Type B pancreatic cell (in vitro differentiated cells): ENCODE measurements around the gene HPSE. TPM values are rescaled to one million over a fixed set of nuclear protein-coding genes. Genes with fewer than 3 reads are reported as not detected.

ENCODE experiments used
- DNase-seq: peaks from one replicate; pipeline ENCODE4 v3.0.0; 2021; ENCODE audit warnings: mixed read lengths; ENCODE audit not compliant: unreplicated experiment; ENCODE audit errors: extremely low spot score
- H3K27ac Mint-ChIP-seq: 2 replicates; pipeline ENCODE4 v1.8.0; 2021; ENCODE audit warnings: mild to moderate bottlenecking, mixed read lengths
- H3K27me3 Mint-ChIP-seq: 2 replicates; pipeline ENCODE4 v1.8.0; 2021; ENCODE audit warnings: mixed read lengths
- H3K36me3 Mint-ChIP-seq: 2 replicates; pipeline ENCODE4 v1.8.0; 2021; ENCODE audit warnings: mixed read lengths
- H3K4me1 Mint-ChIP-seq: one replicate; pipeline ENCODE4 v1.8.0; 2021; ENCODE audit warnings: mixed read lengths; ENCODE audit not compliant: unreplicated experiment
- H3K4me3 Mint-ChIP-seq: 2 replicates; pipeline ENCODE4 v1.8.0; 2021; ENCODE audit warnings: mild to moderate bottlenecking, mixed read lengths
- H3K9me3 Mint-ChIP-seq: 2 replicates; pipeline ENCODE4 v1.8.0; 2021; ENCODE audit warnings: mixed read lengths
- total RNA-seq: library from RNA; stranded (reverse); gene quantifications from 2 replicates; pipeline ENCODE4 v1.2.1, GENCODE V29; 2021; ENCODE audit warnings: low replicate concordance
- TF ChIP-seq, protein P1 (sequence below): fragments of 200-600 bp; sonication (generic); conservative IDR thresholded peaks from 2 replicates; pipeline ENCODE4 v1.5.0; 2021; ENCODE audit warnings: antibody characterized with exemption, mild to moderate bottlenecking

HPSE gene
- total RNA-seq, 1 donor from 2014 or later: 17.6 TPM

DNA sequence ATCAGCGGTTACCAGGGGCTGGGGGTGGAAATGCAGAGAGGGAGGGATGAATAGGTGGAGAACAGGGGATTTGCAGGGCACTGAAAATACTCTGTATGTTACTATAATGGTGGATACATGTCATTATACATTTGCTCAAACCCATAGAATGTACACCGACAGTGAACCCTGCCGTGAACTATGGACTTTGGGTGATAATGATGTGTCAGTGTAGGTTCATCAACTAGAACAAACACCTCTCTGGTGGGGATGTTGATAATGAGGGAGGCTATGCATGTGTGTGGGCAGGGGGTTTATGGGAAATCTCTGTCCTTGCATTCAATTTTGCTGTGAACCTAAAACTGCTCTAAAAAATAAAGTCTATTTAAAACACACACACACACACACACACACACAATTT, 11.5 kb downstream of the HPSE start:
- TF ChIP-seq, protein P1, sequence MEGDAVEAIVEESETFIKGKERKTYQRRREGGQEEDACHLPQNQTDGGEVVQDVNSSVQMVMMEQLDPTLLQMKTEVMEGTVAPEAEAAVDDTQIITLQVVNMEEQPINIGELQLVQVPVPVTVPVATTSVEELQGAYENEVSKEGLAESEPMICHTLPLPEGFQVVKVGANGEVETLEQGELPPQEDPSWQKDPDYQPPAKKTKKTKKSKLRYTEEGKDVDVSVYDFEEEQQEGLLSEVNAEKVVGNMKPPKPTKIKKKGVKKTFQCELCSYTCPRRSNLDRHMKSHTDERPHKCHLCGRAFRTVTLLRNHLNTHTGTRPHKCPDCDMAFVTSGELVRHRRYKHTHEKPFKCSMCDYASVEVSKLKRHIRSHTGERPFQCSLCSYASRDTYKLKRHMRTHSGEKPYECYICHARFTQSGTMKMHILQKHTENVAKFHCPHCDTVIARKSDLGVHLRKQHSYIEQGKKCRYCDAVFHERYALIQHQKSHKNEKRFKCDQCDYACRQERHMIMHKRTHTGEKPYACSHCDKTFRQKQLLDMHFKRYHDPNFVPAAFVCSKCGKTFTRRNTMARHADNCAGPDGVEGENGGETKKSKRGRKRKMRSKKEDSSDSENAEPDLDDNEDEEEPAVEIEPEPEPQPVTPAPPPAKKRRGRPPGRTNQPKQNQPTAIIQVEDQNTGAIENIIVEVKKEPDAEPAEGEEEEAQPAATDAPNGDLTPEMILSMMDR: no peak
- Mint-ChIP-seq H3K27ac (peak overlapping the region; percentile 32), H3K9me3 (no peaks in the 10 kb centered on the region), H3K4me3 (no peak overlapping the region), H3K27me3 (no peaks in the 10 kb centered on the region), H3K36me3 (peaks cover 3% of the 10 kb centered on the region), H3K4me1 (no peaks in the 10 kb centered on the region)
- DNase-seq: no peak

DNA sequence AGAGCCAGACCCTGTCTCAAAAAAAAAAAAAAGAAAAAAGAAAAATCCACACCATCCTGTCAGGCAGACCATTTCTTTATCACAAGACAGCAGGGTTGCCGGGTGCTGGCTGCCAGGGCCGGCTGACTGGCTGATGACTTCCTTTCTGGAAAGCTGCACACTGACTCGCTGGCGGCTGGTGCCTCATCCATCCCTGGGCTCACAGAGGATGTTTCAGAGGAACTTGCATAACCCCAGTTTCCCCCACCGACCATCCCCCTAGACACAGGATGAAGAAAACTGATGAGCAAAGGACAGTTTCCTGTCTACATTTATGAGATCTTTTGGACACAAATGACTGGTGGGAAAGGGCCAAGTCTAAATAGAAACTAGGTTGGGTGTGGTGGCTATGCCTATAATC, 14.1 kb downstream of the HPSE start:
- Mint-ChIP-seq H3K4me1 (no peaks in the 10 kb centered on the region), H3K27ac (no peak overlapping the region), H3K27me3 (no peaks in the 10 kb centered on the region), H3K4me3 (no peak overlapping the region), H3K9me3 (no peaks in the 10 kb centered on the region), H3K36me3 (peaks cover 7% of the 10 kb centered on the region)
- TF ChIP-seq, protein P1: no peak
- DNase-seq: no peak

- Mint-ChIP-seq H3K27ac (no peak overlapping the region), H3K9me3 (no peaks in the 10 kb centered on the region), H3K27me3 (no peaks in the 10 kb centered on the region), H3K4me3 (no peak overlapping the region), H3K4me1 (no peaks in the 10 kb centered on the region), H3K36me3 (peaks cover 7% of the 10 kb centered on the region)
- no peak for DNase-seq
- TF ChIP-seq, protein P1: no peak
Measured at GRCh38 chr4:83318666-83319065, 16.0 kb downstream of the HPSE start.

DNA sequence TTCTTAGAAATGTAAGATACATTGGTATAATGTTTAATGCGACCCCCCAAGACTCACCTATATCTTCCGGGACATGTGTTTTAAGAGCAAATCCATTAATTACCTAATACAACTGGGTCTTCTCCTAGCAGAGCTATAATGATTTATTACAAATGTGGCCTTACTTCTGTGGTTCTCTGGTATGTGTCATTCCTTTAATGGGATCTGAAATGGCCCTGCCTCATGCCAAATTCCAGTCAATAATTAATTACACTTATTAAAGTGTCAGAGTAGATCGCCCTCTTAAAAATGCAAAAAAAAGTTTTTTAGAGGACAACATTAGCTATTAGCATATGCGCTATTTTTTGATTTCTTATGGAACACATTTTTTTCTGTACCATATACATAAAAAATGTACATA, 17.0 kb downstream of the HPSE start:
- no peaks in the 10 kb centered on the region for H3K4me1 Mint-ChIP-seq
- no peaks in the 10 kb centered on the region for H3K9me3 Mint-ChIP-seq
- no peak overlapping the region for H3K27ac Mint-ChIP-seq
- no peak for DNase-seq
- TF ChIP-seq, protein P1: no peak
- no peaks in the 10 kb centered on the region for H3K27me3 Mint-ChIP-seq
- H3K4me3 Mint-ChIP-seq: no peak overlapping the region
- peaks cover 7% of the 10 kb centered on the region for H3K36me3 Mint-ChIP-seq

DNA sequence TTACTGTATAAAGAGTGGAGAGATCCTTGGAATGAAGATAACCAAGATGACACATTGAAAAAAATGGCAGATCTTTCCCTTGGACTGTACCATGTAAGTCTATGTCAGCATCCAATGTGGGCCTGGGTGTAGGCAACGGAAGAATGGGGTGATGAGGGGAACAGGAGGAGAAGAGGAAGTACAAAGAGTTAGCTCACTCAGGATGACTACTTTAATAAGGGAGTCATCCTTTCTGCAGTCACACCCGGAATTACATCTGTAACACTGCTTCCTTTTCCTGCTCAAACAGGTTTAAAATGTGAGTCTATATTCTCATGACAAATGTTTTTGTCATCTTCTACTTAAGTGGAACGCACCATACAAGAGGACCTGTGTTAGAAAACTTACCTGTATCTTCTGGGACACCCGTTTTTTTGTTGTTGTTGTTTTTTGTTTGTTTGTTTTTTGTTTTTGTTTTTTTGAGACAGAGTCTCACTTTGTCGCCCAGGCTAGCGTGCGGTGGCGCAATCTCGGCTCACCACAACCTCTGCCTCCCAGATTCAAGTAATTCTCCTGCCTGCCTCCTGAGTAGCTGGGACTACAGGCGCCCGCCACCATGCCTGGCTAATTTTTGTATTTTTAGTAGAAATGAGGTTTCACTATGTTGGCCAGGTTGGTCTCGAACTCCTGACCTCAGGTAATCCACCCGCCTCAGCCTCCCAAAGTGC, 18.0 kb downstream of the HPSE start:
- no peaks in the 10 kb centered on the region for H3K4me1 Mint-ChIP-seq
- peaks cover 7% of the 10 kb centered on the region for H3K36me3 Mint-ChIP-seq
- H3K9me3 Mint-ChIP-seq: no peaks in the 10 kb centered on the region
- H3K4me3 Mint-ChIP-seq: no peak overlapping the region
- no peak for DNase-seq
- H3K27ac Mint-ChIP-seq: peak overlapping the region; percentile 82
- H3K27me3 Mint-ChIP-seq: no peaks in the 10 kb centered on the region
- TF ChIP-seq, protein P1: no peak
